ENCODE results near the gene NRDC. TPM values are rescaled to one million over a fixed set of nuclear protein-coding genes. Genes with fewer than 3 reads are reported as not detected.
A peak's percentile ranks its signal among the peaks of the same experiment; 100 is the strongest.

Gene NRDC
- total and polyA plus RNA-seq, 9 of the 15 experiments (the other 6 are each of a cell fraction or from before 2014, with no cell fraction given): 102 to 371 (median 201) TPM

GRCh38 chr1:51878308-51878615, 265 bp downstream of the NRDC start (continued):
- no peak for TF ChIP-seq ETS2 (tag; IDR thresholded peaks at IDR 0.05; ENCODE audit: borderline replicate concordance, poor library complexity, severe bottlenecking)
- TF ChIP-seq DACH1 (IDR thresholded peaks at IDR 0.05; ENCODE audit: partially characterized antibody): no peak
- TF ChIP-seq, protein P1, sequence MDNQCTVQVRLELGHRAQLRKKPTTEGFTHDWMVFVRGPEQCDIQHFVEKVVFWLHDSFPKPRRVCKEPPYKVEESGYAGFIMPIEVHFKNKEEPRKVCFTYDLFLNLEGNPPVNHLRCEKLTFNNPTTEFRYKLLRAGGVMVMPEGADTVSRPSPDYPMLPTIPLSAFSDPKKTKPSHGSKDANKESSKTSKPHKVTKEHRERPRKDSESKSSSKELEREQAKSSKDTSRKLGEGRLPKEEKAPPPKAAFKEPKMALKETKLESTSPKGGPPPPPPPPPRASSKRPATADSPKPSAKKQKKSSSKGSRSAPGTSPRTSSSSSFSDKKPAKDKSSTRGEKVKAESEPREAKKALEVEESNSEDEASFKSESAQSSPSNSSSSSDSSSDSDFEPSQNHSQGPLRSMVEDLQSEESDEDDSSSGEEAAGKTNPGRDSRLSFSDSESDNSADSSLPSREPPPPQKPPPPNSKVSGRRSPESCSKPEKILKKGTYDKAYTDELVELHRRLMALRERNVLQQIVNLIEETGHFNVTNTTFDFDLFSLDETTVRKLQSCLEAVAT (IDR thresholded peaks at IDR 0.05): peak in 1 of 2 experiments; percentile 92; a peak in 2 of 4 replicates
- no peak for TF ChIP-seq ARHGAP35 (IDR thresholded peaks at IDR 0.05; ENCODE audit: partially characterized antibody)
- TF ChIP-seq DDX20 (tag; IDR thresholded peaks at IDR 0.05; ENCODE audit: low read depth): no peak
- no peak for TF ChIP-seq ZNF76 (CRISPR knock-in tag; IDR thresholded peaks at IDR 0.05; ENCODE audit: borderline replicate concordance)
- TF ChIP-seq SRSF7 (optimal IDR thresholded peaks at IDR 0.05; ENCODE audit: low read depth, low read length): no peak
- no peak for TF ChIP-seq MTA2 (IDR thresholded peaks at IDR 0.05; ENCODE audit: low read depth)
- TF ChIP-seq POLR3G (IDR thresholded peaks at IDR 0.05; ENCODE audit: extremely low read depth, insufficient read length, insufficient replicate concordance): no peak
- TF ChIP-seq, protein P2, sequence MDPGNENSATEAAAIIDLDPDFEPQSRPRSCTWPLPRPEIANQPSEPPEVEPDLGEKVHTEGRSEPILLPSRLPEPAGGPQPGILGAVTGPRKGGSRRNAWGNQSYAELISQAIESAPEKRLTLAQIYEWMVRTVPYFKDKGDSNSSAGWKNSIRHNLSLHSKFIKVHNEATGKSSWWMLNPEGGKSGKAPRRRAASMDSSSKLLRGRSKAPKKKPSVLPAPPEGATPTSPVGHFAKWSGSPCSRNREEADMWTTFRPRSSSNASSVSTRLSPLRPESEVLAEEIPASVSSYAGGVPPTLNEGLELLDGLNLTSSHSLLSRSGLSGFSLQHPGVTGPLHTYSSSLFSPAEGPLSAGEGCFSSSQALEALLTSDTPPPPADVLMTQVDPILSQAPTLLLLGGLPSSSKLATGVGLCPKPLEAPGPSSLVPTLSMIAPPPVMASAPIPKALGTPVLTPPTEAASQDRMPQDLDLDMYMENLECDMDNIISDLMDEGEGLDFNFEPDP (CRISPR knock-in tag; IDR thresholded peaks at IDR 0.05): no peak
- no peak for TF ChIP-seq PML (IDR thresholded peaks at IDR 0.05; ENCODE audit: low read length)
- TF ChIP-seq CEBPG (CRISPR knock-in tag; IDR thresholded peaks at IDR 0.05): no peak
- no peak for TF ChIP-seq CEBPG (tag; conservative IDR thresholded peaks at IDR 0.05 in 1 of 2, IDR thresholded peaks at IDR 0.05 in 1 of 2)
- TF ChIP-seq, protein P3, sequence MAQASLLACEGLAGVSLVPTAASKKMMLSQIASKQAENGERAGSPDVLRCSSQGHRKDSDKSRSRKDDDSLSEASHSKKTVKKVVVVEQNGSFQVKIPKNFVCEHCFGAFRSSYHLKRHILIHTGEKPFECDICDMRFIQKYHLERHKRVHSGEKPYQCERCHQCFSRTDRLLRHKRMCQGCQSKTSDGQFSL (CRISPR knock-in tag; IDR thresholded peaks at IDR 0.05): no peak
- TF ChIP-seq, protein P3 (tag; IDR thresholded peaks at IDR 0.05): no peak
- TF ChIP-seq, protein P4, sequence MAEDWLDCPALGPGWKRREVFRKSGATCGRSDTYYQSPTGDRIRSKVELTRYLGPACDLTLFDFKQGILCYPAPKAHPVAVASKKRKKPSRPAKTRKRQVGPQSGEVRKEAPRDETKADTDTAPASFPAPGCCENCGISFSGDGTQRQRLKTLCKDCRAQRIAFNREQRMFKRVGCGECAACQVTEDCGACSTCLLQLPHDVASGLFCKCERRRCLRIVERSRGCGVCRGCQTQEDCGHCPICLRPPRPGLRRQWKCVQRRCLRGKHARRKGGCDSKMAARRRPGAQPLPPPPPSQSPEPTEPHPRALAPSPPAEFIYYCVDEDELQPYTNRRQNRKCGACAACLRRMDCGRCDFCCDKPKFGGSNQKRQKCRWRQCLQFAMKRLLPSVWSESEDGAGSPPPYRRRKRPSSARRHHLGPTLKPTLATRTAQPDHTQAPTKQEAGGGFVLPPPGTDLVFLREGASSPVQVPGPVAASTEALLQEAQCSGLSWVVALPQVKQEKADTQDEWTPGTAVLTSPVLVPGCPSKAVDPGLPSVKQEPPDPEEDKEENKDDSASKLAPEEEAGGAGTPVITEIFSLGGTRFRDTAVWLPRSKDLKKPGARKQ (CRISPR knock-in tag; IDR thresholded peaks at IDR 0.05): no peak
- TF ChIP-seq ARID2 (IDR thresholded peaks at IDR 0.05): no peak
- TF ChIP-seq NCOA6 (IDR thresholded peaks at IDR 0.05): no peak
- TF ChIP-seq HDAC1 (IDR thresholded peaks at IDR 0.05): no peak; a peak in 1 of 4 replicates
- TF ChIP-seq IFI16 (CRISPR knock-in tag; IDR thresholded peaks at IDR 0.05): no peak
- no peak for TF ChIP-seq NFYB (IDR thresholded peaks at IDR 0.05; ENCODE audit: extremely low read depth, insufficient read length)
- TF ChIP-seq, protein P5, sequence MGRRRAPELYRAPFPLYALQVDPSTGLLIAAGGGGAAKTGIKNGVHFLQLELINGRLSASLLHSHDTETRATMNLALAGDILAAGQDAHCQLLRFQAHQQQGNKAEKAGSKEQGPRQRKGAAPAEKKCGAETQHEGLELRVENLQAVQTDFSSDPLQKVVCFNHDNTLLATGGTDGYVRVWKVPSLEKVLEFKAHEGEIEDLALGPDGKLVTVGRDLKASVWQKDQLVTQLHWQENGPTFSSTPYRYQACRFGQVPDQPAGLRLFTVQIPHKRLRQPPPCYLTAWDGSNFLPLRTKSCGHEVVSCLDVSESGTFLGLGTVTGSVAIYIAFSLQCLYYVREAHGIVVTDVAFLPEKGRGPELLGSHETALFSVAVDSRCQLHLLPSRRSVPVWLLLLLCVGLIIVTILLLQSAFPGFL (CRISPR knock-in tag; IDR thresholded peaks at IDR 0.05): no peak
- no peak for TF ChIP-seq HNRNPL (IDR thresholded peaks at IDR 0.05; ENCODE audit: low read depth, low read length)
- TF ChIP-seq CC2D1A (IDR thresholded peaks at IDR 0.05): no peak
